NCI-H1105 (cell line): ENCODE data around the gene PALM.
"Not testable (repeated sequence)": the region's sequence is repeated elsewhere in the genome, so short reads cannot be mapped to it uniquely, and the experiment has no call there.

Experiments
- DNase-seq: peaks from one replicate; lab custom pipeline; 2025; lab: John Stamatoyannopoulos, UW

PALM gene

DNA sequence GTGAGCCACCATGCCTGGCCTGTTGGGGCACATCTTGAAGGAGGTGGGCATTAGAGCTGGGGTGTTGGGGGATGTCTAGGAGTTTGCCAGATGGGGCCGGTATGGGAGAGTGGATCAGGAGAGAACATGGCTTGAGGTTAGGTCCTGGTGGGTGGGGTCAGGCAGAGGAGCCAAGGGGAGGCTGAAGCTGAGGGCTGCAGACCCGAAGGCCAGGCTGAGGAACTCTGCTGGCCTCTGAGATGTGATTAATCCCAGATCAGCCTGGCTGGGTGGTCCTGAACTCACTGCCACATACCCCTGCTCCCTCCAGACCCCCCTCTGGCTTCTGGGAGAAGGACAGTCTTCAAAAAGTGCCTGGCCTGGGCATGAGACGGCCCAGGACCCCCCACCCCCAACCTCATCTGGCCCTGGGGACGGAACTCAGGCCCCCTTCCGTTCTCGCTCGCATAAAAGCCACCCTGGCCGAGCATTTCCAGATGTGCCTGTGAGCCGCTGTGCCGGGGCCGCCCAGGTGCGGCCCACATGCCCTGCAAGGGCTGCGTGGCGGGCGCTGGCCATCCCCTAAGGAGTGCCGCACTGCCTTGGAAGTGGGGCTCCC lies 29.8 kb upstream of the PALM start:
- DNase-seq, result no peak

GRCh38 chr19:679418-680286 lies 29.1 kb upstream of the PALM start:
- no peak for DNase-seq

DNA sequence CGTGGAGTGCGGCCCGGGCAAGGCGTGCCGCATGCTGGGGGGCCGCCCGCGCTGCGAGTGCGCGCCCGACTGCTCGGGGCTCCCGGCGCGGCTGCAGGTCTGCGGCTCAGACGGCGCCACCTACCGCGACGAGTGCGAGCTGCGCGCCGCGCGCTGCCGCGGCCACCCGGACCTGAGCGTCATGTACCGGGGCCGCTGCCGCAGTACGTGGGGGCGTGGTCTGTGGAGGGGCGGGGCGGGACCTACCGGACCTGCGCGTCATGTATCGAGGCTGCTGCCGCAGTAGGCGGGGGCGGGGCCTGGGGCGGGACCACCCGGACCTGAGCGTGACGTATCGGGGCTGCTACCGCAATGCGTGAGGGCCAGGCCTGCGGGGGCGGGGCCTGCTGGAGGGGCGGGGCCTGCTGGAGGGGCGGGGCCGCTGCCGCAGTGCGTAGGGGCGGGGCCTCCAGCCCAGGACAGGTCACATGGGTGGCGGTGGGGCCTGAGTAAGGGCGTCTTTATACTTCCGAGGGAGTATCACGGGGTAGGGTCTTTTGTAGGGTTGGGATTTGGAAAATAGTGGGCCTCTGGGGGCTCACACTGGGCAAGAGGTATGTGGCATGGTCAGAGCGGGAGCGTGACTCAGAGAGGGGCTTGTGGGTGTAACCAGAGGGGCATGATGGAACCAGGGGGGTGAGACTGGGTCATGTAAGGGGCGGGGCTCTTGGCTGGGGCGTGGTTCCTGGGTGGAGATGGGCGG lies 28.3 kb upstream of the PALM start:
- peak; percentile 95 for DNase-seq

- no peak for DNase-seq
Observed at GRCh38 chr19:681029-682019, 27.4 kb upstream of the PALM start.

DNA sequence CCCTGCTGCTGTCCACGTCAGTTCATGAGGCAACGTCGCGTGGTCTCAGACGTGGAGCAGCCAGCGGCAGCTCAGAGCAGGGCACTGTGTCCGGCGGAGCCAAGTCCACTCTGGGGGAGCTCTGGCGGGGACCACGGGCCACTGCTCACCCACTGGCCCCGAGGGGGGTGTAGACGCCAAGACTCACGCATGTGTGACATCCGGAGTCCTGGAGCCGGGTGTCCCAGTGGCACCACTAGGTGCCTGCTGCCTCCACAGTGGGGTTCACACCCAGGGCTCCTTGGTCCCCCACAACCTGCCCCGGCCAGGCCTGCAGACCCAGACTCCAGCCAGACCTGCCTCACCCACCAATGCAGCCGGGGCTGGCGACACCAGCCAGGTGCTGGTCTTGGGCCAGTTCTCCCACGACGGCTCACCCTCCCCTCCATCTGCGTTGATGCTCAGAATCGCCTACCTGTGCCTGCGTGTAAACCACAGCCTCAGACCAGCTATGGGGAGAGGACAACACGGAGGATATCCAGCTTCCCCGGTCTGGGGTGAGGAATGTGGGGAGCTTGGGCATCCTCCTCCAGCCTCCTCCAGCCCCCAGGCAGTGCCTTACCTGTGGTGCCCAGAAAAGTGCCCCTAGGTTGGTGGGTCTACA lies 25.9 kb upstream of the PALM start:
- no peak for DNase-seq

- DNase-seq, result no peak
Observed at GRCh38 chr19:685454-685931, 23.2 kb upstream of the PALM start.

DNA sequence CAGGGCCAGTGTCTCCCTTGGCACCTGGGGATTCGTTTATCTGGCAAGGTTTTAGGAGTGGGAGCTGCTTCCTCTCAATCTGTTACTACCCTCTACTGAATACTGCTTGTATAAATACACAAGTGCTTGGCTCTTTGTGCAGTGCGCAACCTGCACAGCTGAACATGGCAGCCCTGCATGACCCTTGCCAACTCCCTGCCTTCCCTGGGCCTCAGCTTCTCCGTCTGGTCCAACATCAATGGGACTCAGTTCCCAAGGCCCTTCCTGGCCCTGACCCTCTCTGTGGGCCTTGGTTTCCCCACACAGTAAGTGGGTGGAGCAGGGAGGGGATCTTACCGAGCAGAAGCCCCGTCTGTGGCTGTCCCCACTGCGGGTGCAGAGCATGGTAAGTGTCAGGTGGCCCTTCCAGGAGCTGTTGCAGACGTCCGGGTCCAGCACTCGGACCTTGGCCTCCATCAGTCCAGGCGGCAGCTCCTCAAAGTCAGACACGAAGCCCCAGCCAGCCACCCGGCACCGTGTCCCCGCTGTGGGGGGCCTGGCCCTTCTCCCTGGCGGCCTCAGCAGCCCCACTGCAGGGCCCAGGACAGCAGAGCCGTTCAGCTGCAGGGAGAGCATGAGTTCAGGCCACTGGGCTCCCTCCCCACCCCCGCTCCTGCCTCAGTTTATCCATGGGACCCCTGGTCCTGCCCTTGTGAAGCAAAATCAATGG lies 22.0 kb upstream of the PALM start:
- no peak for DNase-seq

DNA sequence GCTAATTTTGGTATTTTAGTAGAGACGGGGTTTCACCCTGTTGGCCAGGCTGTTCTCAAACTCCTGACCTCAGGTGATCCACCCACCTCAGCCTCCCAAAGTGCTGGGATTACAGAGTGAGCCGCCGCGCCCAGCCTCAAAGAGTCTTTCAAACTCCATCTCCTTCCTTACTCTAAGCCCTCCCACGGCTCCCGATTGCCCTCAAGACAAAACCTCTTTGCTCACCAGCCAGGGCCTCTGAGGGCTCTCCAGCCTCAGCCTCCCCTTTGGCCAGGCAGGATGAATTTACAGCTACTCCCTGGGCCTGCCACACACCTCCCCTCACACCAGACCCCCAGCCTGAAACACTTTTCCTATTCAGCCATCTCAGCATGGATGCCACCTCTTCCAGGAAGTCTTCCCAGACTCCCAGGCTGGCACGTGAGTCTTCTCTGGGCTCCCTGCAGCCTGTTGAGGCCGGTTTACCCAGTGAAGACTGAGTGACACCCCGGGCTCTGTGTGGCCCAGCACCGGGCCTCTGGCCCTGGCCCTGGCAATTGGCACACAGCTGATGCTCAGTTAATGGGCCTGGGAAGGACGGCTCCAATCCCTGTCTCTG lies 21.1 kb upstream of the PALM start:
- DNase-seq, result no peak

GRCh38 chr19:688214-688613 lies 20.5 kb upstream of the PALM start:
- no peak for DNase-seq

- no peak for DNase-seq
Observed at GRCh38 chr19:688992-689391, 19.7 kb upstream of the PALM start.

DNA sequence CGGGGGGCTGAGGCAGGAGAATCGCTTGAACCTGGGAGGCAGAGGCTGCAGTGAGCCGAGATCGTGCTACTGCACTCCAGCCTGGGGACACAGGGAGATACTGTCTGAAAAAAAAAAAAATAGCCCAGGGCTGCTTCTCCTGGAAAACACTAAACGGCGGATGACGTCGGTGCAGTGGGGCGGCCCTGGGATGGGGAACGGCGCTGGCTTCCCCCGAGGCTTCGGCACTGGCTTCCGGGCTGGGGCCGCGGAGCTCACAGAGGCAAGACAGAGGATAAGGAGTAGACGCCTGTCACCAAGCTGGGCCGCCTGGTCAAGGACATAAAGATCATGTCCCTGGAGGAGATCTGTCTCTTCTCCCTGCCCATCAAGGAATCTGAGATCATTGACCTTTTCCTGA lies 18.5 kb upstream of the PALM start:
- no peak for DNase-seq

DNA sequence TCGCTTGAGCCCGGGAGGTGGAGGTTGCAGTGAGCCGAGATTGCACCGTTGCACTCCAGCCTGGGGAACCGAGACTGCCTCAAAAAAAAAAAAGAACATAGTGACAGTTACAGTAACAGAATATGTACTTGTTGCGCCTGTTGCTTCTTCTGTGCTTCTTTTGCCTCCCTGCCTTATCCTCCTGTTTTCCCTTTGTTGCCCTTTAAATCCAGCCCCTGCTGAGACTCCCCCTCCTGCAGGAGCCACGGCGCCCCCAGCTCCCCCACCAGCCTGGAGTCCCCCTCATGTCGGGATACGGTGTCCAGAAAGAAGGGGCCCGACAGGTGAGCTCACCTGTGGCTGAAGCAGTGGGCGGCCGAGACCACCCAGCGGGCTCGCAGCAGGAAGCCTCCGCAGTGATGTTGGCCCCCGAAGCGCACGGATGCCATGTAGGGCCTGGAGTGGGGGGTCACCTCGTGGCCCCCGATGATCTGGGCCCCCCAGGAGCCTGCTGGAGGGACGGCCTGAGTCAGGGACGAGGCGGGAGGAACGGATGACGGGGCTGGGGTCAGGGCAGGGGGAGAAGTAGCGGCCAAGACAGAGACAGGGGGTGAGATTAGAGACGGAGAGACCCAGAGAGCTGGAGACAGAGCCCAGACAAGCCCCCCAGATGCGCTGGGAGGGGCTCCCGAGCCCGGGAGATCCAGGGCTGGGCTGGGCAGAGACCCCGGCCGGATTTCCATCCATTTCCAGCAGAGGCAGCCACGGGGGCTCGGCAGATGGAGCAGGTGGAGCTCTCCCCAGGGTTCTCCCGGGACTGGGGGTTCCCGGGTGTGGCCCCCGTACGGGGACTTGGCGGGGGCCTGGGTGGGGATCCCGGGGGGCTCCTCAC lies 14.0 kb upstream of the PALM start:
- DNase-seq, result no peak

- DNase-seq, result no peak
Observed at GRCh38 chr19:695352-695949, 13.3 kb upstream of the PALM start, which contains the start of gene PRSS57. Gene PRSS57 (minus strand): TSS chr19:695452. CDS start chr19:695430, 22 bp downstream.

- not testable (repeated sequence) for DNase-seq
Observed at GRCh38 chr19:698529-698928, 10.2 kb upstream of the PALM start.

- not testable (repeated sequence) for DNase-seq
Observed at GRCh38 chr19:699885-700284, 8.8 kb upstream of the PALM start.

GRCh38 chr19:702847-703246 lies 5.9 kb upstream of the PALM start:
- not testable (repeated sequence) for DNase-seq

DNA sequence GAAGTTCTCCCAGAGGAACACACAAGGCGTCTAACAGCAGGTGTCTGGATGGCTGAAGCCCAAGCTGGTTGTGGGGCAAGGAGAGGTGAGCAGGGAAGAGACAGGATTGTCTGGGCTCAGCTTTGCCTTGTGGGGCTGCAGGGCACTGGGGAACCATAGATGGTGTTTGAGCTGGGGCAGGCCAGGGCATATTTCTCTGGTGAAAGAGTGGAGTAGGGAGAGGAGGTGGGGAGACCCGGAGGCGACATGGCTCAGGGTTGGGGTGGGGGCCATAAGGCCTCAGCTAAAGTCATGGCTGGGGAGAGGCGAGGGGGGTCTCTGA lies 5.4 kb upstream of the PALM start:
- no peak for DNase-seq

GRCh38 chr19:703651-704446 lies 4.9 kb upstream of the PALM start:
- no peak for DNase-seq
